ENCODE data around the gene SSBP4.

GRCh38 chr19:18386543-18387271 is 32.5 kb upstream of the SSBP4 start:
- TF ChIP-seq, protein P1, sequence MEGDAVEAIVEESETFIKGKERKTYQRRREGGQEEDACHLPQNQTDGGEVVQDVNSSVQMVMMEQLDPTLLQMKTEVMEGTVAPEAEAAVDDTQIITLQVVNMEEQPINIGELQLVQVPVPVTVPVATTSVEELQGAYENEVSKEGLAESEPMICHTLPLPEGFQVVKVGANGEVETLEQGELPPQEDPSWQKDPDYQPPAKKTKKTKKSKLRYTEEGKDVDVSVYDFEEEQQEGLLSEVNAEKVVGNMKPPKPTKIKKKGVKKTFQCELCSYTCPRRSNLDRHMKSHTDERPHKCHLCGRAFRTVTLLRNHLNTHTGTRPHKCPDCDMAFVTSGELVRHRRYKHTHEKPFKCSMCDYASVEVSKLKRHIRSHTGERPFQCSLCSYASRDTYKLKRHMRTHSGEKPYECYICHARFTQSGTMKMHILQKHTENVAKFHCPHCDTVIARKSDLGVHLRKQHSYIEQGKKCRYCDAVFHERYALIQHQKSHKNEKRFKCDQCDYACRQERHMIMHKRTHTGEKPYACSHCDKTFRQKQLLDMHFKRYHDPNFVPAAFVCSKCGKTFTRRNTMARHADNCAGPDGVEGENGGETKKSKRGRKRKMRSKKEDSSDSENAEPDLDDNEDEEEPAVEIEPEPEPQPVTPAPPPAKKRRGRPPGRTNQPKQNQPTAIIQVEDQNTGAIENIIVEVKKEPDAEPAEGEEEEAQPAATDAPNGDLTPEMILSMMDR (IDR thresholded peaks at IDR 0.05): no peak
- TF ChIP-seq POLR2A (IDR thresholded peaks at IDR 0.05) (no peak), POLR2AphosphoS5 (IDR thresholded peaks at IDR 0.05) (no peak)
